HG03442 (cell line): Measurements from ENCODE around the gene RAD51D.
"Not testable (repeated sequence)": the region's sequence is repeated elsewhere in the genome, so short reads cannot be mapped to it uniquely, and the experiment has no call there.

Experiments used
- ATAC-seq: cut with Tn5 transposase; IDR thresholded peaks from one replicate; pipeline ENCODE4 v1.9.1; 2021; ENCODE audit warnings: mild to moderate bottlenecking, moderate library complexity; ENCODE audit not compliant: unreplicated experiment

The RAD51D gene

DNA sequence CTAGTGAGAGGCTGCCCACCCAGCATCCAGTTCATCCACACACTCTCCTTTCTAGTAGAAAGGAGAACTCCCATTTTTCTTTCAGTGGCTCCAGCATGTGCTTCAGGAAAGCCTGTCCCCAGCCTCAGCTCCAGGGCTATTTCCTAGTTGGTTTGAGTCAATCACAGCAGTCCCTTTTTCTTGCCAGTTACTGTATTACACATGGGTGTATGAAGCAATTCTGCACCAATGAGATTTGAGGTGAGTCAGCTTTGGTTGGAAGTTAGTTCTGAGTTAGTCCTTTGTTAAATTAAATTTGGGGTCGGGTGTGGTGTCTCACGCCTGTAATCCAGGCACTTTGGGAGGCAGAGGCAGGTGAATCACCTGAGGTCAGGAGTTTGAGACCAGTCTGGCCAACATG, 24.8 kb downstream of the RAD51D start:
- no peak for ATAC-seq

DNA sequence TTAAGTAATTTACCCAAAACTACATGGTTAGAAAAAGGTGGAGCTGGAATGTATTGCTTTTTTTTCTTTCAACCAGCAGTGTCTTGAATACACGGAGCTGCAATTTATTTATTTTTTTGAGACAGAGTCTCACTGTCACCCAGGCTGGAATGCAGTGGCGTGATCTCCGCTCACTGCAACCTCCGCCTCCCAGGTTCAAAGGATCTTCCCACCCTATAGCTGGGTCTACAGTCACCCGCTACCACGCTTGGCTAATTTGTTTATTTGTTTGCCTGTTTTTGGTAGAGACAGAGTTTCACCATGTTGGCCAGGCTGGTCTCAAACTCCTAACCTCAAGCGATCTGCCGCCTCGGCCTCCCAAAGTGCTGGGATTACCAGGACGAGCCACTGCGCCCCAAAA, 29.0 kb downstream of the RAD51D start:
- not testable (repeated sequence) for ATAC-seq

- ATAC-seq = peak; percentile 22
Measured at GRCh38 chr17:35089586-35090296, 29.9 kb downstream of the RAD51D start.

DNA sequence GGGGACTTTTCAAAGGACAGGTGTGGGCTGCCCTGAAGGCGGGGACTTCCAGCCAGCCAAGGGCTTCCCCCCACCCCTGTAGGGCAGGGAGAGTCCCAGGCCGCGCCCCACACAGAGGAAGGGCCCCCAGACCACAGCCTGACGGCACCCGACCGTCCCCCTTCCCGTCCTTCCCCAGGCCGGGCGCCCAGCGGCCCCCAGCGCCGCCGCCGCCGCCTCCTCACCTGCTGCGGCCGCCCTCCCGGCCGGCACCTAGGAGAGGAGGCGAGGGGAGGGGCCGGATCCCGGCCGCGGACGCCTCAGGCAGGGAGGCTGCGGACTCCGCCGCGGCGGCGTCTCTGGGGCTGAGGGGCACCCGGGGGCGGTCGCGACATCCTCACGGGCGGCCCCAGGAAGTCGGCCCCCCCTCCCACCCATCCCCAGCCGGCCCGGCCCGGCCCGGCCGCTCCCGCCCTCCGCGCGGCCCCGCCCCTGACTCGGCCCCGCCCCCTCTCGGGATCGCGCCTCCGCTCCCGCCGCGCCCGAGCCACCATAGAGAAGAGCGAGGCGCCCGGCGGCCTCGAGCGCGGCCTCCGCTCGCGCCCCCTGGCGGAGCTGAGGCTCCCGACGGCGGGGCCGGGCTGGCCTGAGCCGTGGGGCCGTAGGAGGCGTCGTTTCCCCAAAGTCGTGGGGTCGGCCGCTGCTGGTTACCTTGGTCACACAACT, 30.6 kb downstream of the RAD51D start:
- peak; percentile 84 for ATAC-seq

DNA sequence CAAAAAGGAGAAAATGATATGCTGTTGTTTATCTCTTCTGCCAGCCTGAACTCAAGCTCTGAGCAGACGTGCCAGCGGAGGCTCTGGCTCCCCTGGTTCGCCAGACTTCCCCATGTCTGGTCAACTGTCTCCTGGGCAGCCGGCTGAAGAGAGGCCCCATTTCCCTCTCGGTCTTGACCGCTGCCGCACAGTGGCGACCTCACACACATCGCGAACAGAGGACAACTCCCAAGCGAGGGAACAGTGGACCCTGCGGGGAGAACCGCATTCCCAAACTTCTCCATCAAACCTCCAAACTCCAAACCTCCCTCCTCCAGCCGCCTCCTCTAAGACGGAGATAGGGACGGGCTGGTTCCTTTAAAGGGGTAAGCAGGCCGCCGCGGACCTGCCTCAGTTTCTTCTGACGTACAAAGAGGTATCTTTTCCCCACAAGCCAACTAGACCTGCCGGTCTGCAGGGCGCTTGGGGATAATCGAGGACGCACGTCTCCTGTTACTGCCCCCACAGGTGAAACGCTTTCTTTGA, 31.2 kb downstream of the RAD51D start:
- ATAC-seq = no peak

GRCh38 chr17:35087731-35088355, 31.8 kb downstream of the RAD51D start:
- ATAC-seq = no peak

DNA sequence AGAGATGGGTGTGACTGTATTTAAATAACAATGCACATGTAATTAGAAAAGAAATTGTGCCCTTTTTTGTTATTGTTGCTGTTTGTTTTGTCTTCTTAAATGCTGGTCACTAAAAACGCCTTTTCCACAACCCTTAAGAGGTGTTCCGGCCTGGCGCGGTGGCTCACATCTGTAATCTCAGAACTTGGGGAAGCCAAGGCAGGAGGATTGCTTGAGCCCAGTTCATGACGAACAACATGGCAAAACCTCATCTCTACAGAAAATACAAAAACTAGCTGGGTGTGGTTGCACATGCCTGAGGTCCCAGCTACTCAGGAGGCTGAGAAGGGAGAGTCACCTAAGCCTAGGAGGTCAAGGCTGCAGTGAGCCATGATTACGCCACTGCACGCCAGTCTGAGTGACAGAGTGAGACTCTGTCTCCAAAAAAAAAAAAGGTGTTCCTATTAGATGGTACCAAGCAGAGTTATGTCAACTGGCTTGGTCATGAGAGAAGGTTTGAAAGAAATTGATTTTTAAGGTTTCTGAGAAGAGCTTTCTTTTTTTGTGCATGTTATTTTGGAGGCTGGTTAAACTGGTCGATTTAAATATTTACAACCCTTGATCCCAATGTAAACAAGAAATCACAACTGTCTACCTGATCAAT, 32.6 kb downstream of the RAD51D start:
- no peak for ATAC-seq

DNA sequence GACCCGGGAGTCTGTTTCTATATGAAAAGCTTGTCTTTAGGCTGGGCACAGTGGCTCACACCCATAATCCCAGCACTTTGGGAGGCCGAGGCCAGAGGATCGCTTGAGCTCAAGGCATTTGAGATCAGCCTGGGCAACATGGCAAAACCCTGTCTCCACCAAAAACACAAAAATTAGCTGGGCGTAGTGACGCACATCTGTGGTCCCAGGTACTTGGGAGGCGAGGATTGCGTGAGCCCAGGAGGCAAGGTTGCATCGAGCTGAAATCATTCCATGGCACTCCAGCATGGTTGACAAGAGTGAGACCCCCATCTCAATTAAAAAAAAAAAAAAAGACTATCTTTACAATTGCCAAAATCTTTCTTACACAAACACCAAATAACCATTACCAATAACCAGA, 33.5 kb downstream of the RAD51D start:
- no peak for ATAC-seq

DNA sequence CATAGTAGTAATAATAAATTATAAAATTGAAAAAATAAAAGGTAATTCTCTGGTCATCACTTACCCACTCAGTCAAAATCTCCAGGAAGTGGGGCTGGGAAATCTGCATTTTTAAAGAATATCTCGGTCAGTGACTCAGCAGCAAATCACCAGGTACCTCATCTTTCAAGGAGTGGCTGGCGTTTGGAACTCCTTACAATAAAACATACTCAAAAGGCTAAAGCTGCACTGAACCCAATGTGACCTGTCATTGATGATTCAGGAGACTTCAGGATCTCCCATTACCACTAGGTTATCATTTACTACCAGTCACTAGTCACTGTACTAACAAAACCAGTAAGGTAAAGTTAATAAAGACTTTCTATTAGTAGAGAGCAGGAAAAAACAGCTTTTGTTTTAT, 34.7 kb downstream of the RAD51D start:
- ATAC-seq = no peak

GRCh38 chr17:35083071-35083470, 36.6 kb downstream of the RAD51D start:
- ATAC-seq = no peak

- no peak for ATAC-seq
Measured at GRCh38 chr17:35082073-35082657, 37.5 kb downstream of the RAD51D start.

- ATAC-seq = no peak
Measured at GRCh38 chr17:35081638-35082037, 38.0 kb downstream of the RAD51D start.

DNA sequence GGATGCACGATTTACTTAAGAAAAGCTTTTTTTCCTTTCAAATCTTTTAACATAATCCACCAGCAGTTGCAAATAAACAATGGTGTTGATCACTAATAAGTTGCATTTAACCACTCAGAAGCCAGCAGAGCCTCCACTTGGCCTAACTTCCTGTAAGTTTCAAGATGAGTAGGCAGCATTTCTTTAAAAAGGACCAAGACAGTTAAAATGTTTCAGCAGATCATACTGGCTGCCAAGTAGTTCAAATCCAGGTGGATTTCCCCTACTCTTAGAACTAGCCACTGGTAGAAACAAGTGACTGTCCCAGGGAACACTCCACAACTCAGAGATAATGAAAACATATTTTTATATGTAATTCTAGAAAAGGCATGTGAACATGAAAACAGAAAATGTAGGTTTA, 39.1 kb downstream of the RAD51D start:
- peak; percentile 54 for ATAC-seq

DNA sequence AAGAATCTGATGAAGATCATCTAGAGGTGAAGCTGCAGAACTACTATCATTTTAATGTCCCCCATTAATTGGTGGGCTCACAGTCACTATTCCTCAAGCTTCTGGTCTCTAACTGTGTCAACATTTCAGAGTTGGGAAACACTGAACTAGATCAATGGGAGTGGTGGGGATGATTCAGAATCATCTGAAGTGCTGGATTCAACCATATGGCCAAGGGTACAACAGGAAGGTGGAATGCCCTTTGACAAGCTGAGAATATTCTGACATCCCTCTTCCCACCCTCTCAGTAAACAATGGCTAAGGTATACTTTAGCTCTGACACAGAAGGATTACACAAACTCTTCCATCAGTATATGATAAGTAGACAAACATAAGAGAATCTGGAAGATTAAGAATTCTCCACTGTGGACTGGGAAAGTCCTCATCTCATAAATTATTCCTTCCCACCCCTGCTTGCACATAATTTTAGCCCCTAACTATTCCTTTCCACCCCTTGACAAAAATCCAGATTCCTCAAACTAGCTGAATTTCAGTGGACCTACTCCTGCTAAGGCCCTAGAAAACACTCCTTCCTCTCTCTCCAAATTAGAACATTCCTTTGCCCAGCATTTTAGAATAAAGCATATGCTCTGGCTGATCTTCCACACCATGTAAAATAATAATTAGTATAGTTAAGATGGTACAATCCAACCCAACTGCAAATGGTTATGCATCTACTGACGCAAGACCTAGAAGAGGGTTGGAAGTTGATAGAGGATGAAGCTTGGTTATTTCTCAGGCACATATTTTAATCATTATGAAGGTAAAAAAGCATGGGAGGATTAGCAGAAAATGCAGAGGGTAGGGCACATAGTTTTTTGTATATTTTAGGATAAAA, 39.9 kb downstream of the RAD51D start:
- ATAC-seq = no peak

GRCh38 chr17:35076874-35077273, 42.8 kb downstream of the RAD51D start:
- ATAC-seq = no peak

- ATAC-seq = no peak
Measured at GRCh38 chr17:35074711-35075707, 44.7 kb downstream of the RAD51D start.

- no peak for ATAC-seq
Measured at GRCh38 chr17:35073991-35074627, 45.6 kb downstream of the RAD51D start.

DNA sequence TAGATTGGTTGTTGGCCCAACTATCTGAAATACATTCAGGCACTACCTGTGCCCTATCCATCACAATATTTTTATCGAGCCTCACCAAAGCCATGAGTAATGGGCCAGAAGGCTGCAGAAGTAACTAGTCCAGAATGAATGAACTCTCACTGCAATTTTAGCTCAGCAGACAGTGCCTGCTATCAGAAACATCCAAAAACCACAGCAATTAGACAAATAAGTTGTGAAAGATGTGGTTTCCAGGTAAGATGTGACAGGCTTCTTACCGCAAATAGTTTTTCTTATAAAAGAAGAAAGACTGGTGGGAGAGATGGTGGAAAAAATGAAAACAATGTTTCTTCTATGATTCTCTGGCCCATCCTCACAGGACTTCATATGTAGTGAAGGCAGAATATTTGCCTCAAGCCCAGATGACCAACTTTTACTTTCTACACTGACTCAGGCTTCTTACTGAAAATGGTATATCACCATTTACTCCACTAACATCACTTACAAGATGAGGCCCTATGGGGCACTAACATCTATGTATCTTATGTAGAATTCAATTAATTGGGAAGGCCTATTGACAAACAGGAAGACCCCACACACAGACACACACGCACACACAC, 46.4 kb downstream of the RAD51D start:
- ATAC-seq = no peak
